Osteoblast (primary cell): ENCODE measurements around the gene LYST. TPM values are rescaled to one million over a fixed set of nuclear protein-coding genes. Genes with fewer than 3 reads are reported as not detected.

Experiments used
- DNase-seq: peaks from one replicate; pipeline ENCODE4 v3.0.0; 2011; ENCODE audit warnings: low spot score, mixed read lengths; ENCODE audit not compliant: insufficient read length; ENCODE audit errors: missing footprints
- H2AFZ ChIP-seq: 2 replicates; pipeline ENCODE4 v1.6.0; 2011; ENCODE audit warnings: mild to moderate bottlenecking, low read length
- H3K27ac ChIP-seq: 2 replicates; pipeline ENCODE4 v1.5.1; 2011; ENCODE audit warnings: mild to moderate bottlenecking, low read depth, low read length, moderate library complexity
- H3K27me3 ChIP-seq: 2 replicates; pipeline ENCODE4 v1.6.0; 2012; ENCODE audit warnings: mild to moderate bottlenecking, control low read depth, inconsistent platforms, low read length, moderate library complexity; ENCODE audit not compliant: insufficient read depth
- H3K36me3 ChIP-seq: 2 replicates; pipeline ENCODE4 v1.5.1; 2011; ENCODE audit warnings: mild to moderate bottlenecking, low read length, control low read depth, moderate library complexity; ENCODE audit not compliant: insufficient read depth
- H3K4me1 ChIP-seq: 2 replicates; pipeline ENCODE4 v1.5.1; 2011; ENCODE audit warnings: mild to moderate bottlenecking, low read length, control low read depth, moderate library complexity; ENCODE audit not compliant: insufficient read depth
- H3K4me2 ChIP-seq: 2 replicates; pipeline ENCODE4 v1.6.0; 2011; ENCODE audit warnings: mild to moderate bottlenecking, low read length; ENCODE audit not compliant: insufficient read depth
- H3K4me3 ChIP-seq: fragments of 200-600 bp; sonication (generic); 3 replicates; pipeline ENCODE4 v1.5.1; 2012; ENCODE audit warnings: mild to moderate bottlenecking, low read length, inconsistent platforms; ENCODE audit not compliant: insufficient read depth
- H3K79me2 ChIP-seq: 2 replicates; pipeline ENCODE4 v1.6.0; 2012; ENCODE audit warnings: mild to moderate bottlenecking, low read length, control low read depth, inconsistent platforms; ENCODE audit not compliant: insufficient read depth
- H3K9me3 ChIP-seq: 2 replicates; pipeline ENCODE4 v1.5.1; 2011; ENCODE audit warnings: low read depth, low read length, control low read depth
- H4K20me1 ChIP-seq: 2 replicates; pipeline ENCODE4 v1.6.0; 2012; ENCODE audit warnings: mild to moderate bottlenecking, low read length, control low read depth; ENCODE audit not compliant: insufficient read depth
- CTCF ChIP-seq: IDR thresholded peaks from 2 replicates; pipeline ENCODE4 v1.5.1; 2011; ENCODE audit warnings: mild to moderate bottlenecking, low read depth, low read length, moderate library complexity; ENCODE audit errors: extremely low read depth
- total RNA-seq: library from RNA; depleted of rRNA; stranded (reverse); fragments of >200 nt; gene quantifications from 2 replicates; pipeline ENCODE4 v1.2.3, GENCODE V29; 2012

LYST gene
- total RNA-seq, 1 donor: 63.0 TPM

- Histone ChIP-seq H3K27ac (no peak overlapping the region), H3K79me2 (no peaks in the 10 kb centered on the region), H3K4me2 (no peak overlapping the region), H2AFZ (no peak overlapping the region), H3K27me3 (no peaks in the 10 kb centered on the region), H3K4me1 (no peaks in the 10 kb centered on the region), H3K4me3 (no peak overlapping the region), H4K20me1 (no peaks in the 10 kb centered on the region), H3K9me3 (no peaks in the 10 kb centered on the region), H3K36me3 (no peaks in the 10 kb centered on the region)
- DNase-seq: no peak
- TF ChIP-seq CTCF: no peak
These were observed 99.9 kb downstream of the LYST start for GRCh38 chr1:235766794-235767285.

DNA sequence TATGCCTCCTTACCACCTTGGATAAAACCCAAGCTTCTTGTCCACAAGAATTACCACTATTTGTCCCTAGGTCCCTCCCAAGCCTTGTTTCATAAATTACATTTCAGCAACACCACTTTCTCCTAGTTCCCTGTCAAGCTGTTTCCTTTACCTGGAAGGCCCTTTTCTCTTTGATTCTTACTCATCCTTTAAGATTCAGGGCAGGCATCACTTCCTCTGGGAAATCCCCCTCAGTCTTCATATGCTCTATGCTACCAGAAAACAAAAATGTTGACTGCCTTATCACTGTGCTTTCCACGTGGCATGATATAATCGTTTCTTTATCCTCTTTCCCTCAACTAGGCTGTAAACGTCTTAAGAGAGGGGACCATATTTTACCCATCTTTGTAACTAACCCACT lies 102.7 kb downstream of the LYST start:
- Histone ChIP-seq H3K4me2 (no peak overlapping the region), H3K27ac (no peak overlapping the region), H3K27me3 (no peaks in the 10 kb centered on the region), H3K4me3 (no peak overlapping the region), H3K4me1 (no peaks in the 10 kb centered on the region), H4K20me1 (no peaks in the 10 kb centered on the region), H3K79me2 (no peaks in the 10 kb centered on the region), H3K36me3 (peaks cover 5% of the 10 kb centered on the region), H2AFZ (no peak overlapping the region), H3K9me3 (no peaks in the 10 kb centered on the region)
- TF ChIP-seq CTCF: no peak
- DNase-seq: no peak

DNA sequence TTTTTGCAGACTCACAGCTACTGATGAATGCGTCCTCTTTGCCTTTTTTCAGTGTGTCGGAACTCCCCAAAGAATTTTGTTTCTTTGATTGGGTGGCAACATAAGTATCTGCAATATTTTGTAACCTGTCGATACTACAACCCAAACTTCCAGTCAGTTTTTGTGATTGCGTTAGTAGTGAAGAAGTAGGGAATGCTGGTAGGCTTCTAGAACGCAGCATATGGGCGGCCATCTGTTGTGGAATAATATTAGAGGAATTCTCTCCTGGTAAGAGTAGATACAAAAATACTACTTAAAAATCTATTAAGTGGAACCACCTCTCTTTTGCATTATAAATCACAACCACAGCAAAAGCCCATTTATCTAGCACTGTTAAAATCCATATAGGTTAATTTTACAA lies 107.4 kb downstream of the LYST start:
- Histone ChIP-seq H2AFZ (no peak overlapping the region), H4K20me1 (no peaks in the 10 kb centered on the region), H3K4me3 (no peak overlapping the region), H3K79me2 (no peaks in the 10 kb centered on the region), H3K4me2 (no peak overlapping the region), H3K27ac (no peak overlapping the region), H3K9me3 (no peaks in the 10 kb centered on the region), H3K4me1 (no peaks in the 10 kb centered on the region), H3K36me3 (peaks cover 14% of the 10 kb centered on the region), H3K27me3 (no peaks in the 10 kb centered on the region)
- DNase-seq: no peak
- no peak for TF ChIP-seq CTCF

- no peaks in the 10 kb centered on the region for H3K27me3 ChIP-seq
- H3K36me3 ChIP-seq: peaks cover 14% of the 10 kb centered on the region
- H3K4me3 ChIP-seq: no peak overlapping the region
- H3K79me2 ChIP-seq: no peaks in the 10 kb centered on the region
- no peak overlapping the region for H3K4me2 ChIP-seq
- H3K9me3 ChIP-seq: no peaks in the 10 kb centered on the region
- no peaks in the 10 kb centered on the region for H3K4me1 ChIP-seq
- H3K27ac ChIP-seq: no peak overlapping the region
- no peaks in the 10 kb centered on the region for H4K20me1 ChIP-seq
- DNase-seq: no peak
- TF ChIP-seq CTCF: no peak
- H2AFZ ChIP-seq: no peak overlapping the region
These were observed 107.8 kb downstream of the LYST start for GRCh38 chr1:235758931-235759330.
